ENCODE data around the gene AKAP12. TPM values are rescaled to one million over a fixed set of nuclear protein-coding genes. Genes with fewer than 3 reads are reported as not detected.

The AKAP12 gene
- total RNA-seq, 1 donor from 2014 or later: 154 TPM

- no peak overlapping the region for H3K4me3 Mint-ChIP-seq (ENCODE audit: unreplicated experiment)
- no peak for DNase-seq (ENCODE audit: extremely low spot score, unreplicated experiment)
- H3K9me3 Mint-ChIP-seq (ENCODE audit: unreplicated experiment): no peaks in the 10 kb centered on the region
These were observed 23.3 kb downstream of the AKAP12 start for GRCh38 chr6:151263035-151263434.

DNA sequence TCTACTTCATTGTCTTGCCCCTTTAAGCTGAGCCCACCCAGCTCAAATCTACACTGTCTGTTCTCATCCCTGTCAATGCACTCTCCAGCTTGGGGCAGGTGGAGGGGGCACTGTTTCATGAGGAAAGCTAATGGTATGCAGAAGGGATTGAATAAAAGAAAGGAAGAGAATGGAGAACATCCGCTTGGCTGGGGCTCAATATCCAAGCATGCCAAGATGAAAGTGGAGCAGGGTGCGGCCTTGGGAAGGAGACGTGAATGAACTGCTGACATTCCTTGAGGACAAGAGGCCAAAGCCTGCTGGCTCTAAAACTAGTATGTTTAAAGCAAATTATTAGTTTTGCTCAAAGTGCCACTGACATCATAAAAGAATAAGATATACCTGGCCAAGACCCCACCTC, 24.2 kb downstream of the AKAP12 start:
- Mint-ChIP-seq H3K36me3 (ENCODE audit: unreplicated experiment) (no peaks in the 10 kb centered on the region), H3K4me1 (ENCODE audit: unreplicated experiment) (peaks cover 31% of the 10 kb centered on the region), H3K9me3 (ENCODE audit: unreplicated experiment) (no peaks in the 10 kb centered on the region), H3K27ac (ENCODE audit: unreplicated experiment) (peak overlapping the region; percentile 52), H3K27me3 (ENCODE audit: unreplicated experiment) (no peaks in the 10 kb centered on the region), H3K4me3 (ENCODE audit: unreplicated experiment) (no peak overlapping the region)
- no peak for TF ChIP-seq CTCF (IDR thresholded peaks at IDR 0.05)
- no peak for DNase-seq (ENCODE audit: extremely low spot score, unreplicated experiment)

More at GRCh38 chr6:151263035-151263434, 23.3 kb downstream of the AKAP12 start:
- no peaks in the 10 kb centered on the region for H3K27me3 Mint-ChIP-seq (ENCODE audit: unreplicated experiment)
- H3K4me1 Mint-ChIP-seq (ENCODE audit: unreplicated experiment): peaks cover 33% of the 10 kb centered on the region
- H3K36me3 Mint-ChIP-seq (ENCODE audit: unreplicated experiment): peaks cover 3% of the 10 kb centered on the region
- no peak for TF ChIP-seq CTCF (IDR thresholded peaks at IDR 0.05)
- no peak overlapping the region for H3K27ac Mint-ChIP-seq (ENCODE audit: unreplicated experiment)

DNA sequence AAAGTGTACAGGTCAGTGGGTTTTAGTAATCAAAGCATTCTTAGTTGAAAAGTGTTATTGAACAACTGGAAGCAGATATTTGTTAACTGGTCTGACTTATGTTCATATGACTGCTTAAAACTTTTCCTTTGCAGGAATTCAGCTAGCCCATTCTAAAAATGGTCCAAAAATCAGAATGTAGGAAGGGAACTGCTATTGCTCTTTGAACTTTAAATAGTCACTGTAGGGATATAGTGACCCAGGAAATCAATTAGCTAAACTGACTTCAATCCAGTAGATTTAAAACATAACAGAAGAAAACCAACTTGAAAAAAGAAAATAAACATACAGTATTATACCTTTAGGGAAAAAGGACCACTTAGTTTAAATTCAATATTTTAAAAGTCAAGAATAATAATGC, 25.5 kb downstream of the AKAP12 start:
- H3K27me3 Mint-ChIP-seq (ENCODE audit: unreplicated experiment): no peaks in the 10 kb centered on the region
- peak overlapping the region; percentile 27 for H3K27ac Mint-ChIP-seq (ENCODE audit: unreplicated experiment)
- DNase-seq (ENCODE audit: extremely low spot score, unreplicated experiment): no peak
- peaks cover 44% of the 10 kb centered on the region for H3K4me1 Mint-ChIP-seq (ENCODE audit: unreplicated experiment)
- H3K36me3 Mint-ChIP-seq (ENCODE audit: unreplicated experiment): no peaks in the 10 kb centered on the region
- TF ChIP-seq CTCF (IDR thresholded peaks at IDR 0.05): no peak
- H3K9me3 Mint-ChIP-seq (ENCODE audit: unreplicated experiment): no peaks in the 10 kb centered on the region
- H3K4me3 Mint-ChIP-seq (ENCODE audit: unreplicated experiment): no peak overlapping the region

DNA sequence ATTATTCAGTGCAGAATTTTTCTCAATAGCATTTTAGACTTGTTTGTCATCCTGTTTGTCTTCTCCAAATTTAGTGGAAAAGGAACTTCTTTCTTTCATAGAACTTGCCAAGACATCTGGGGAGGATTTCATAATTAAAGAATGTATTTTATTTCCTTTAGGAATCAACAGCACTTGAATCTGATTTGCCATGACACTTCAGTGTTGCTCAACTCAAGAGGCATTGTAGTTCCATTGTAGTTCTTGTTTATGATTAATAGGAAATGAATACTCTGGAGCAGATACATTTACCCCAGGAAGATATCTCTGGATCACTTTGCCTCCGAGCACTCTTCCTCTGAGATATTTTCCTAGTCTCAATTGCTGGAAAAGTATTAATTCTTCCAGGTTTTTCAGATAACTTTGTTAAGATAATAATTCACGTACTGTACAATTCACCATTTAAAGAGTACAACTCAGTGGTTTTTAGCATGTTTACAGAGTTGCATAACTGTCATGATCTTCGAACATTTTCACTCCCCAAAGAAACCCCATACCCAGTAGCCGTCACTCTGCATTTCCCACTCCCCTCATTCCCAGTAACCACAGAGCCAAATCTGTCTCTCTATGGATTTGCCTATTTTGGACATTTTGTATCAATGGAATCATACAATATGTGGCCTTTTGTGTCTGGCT, 29.7 kb downstream of the AKAP12 start:
- peak overlapping the region; percentile 86 for H3K27ac Mint-ChIP-seq (ENCODE audit: unreplicated experiment)
- DNase-seq (ENCODE audit: extremely low spot score, unreplicated experiment): no peak
- H3K4me3 Mint-ChIP-seq (ENCODE audit: unreplicated experiment): peak overlapping the region; percentile 48
- no peaks in the 10 kb centered on the region for H3K27me3 Mint-ChIP-seq (ENCODE audit: unreplicated experiment)
- no peaks in the 10 kb centered on the region for H3K9me3 Mint-ChIP-seq (ENCODE audit: unreplicated experiment)
- H3K36me3 Mint-ChIP-seq (ENCODE audit: unreplicated experiment): no peaks in the 10 kb centered on the region
- no peak for TF ChIP-seq CTCF (IDR thresholded peaks at IDR 0.05)
- H3K4me1 Mint-ChIP-seq (ENCODE audit: unreplicated experiment): peaks cover 51% of the 10 kb centered on the region

DNA sequence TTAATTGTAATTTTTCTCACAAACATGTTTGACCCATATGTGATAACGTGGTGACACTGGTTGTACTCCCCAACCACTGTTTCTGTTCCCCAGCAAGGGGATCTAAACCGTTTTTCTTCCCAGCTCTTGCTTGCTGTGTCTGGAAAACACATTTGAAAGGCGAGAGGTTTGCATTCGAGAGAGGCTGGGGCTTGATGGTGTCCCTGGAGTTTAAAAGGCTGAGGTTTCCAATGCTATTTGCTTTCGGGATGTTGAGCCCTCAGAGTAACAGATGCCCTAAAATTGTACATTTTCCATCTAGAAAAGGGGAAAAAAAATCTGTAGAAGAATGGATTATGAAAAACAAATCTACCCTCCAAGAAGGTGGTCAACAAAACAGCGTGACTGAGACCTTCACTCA, 35.4 kb downstream of the AKAP12 start:
- DNase-seq (ENCODE audit: extremely low spot score, unreplicated experiment): no peak
- Mint-ChIP-seq H3K27ac (ENCODE audit: unreplicated experiment) (peak overlapping the region; percentile 90), H3K4me1 (ENCODE audit: unreplicated experiment) (peaks cover 56% of the 10 kb centered on the region), H3K9me3 (ENCODE audit: unreplicated experiment) (no peaks in the 10 kb centered on the region), H3K4me3 (ENCODE audit: unreplicated experiment) (no peak overlapping the region), H3K27me3 (ENCODE audit: unreplicated experiment) (no peaks in the 10 kb centered on the region), H3K36me3 (ENCODE audit: unreplicated experiment) (no peaks in the 10 kb centered on the region)
- no peak for TF ChIP-seq CTCF (IDR thresholded peaks at IDR 0.05)

Data from osteocyte (in vitro differentiated cells).